Ascending aorta (tissue), 2 donors: ENCODE data around the gene RUNX2. TPM values are rescaled to one million over a fixed set of nuclear protein-coding genes. Genes with fewer than 3 reads are reported as not detected.

Source experiments
- DNase-seq, 2 donors: peaks; one replicate each; pipeline ENCODE4 v3.0.0-alpha.2; 2019; ENCODE audit warnings: low spot score in 2 of 2
- H3K27ac ChIP-seq, 2 donors: fragments of 200-600 bp; sonication (generic); one replicate each; pipeline ENCODE4 v1.5.1; 2016 to 2017; ENCODE audit warnings: mild to moderate bottlenecking in 1 of 2
- H3K27me3 ChIP-seq: fragments of 200-600 bp; sonication (generic); one replicate; pipeline ENCODE4 v1.5.1; 2017
- H3K36me3 ChIP-seq, 2 donors: fragments of 200-600 bp; sonication (generic); one replicate each; pipeline ENCODE4 v1.5.1; 2016
- H3K4me1 ChIP-seq, 2 donors: fragments of 200-600 bp; sonication (generic); one replicate each; pipeline ENCODE4 v1.5.1; 2016 to 2017; ENCODE audit warnings: mild to moderate bottlenecking in 1 of 2
- H3K4me3 ChIP-seq, 2 donors: fragments of 200-600 bp; sonication (generic); one replicate each; pipeline ENCODE4 v1.5.1; 2016 to 2017; ENCODE audit warnings: mild to moderate bottlenecking in 1 of 2
- H3K9me3 ChIP-seq, 2 donors: fragments of 200-600 bp; sonication (generic); one replicate each; pipeline ENCODE4 v1.5.1; 2016
- intact Hi-C: fragments of 100-400 bp; cut with DNase I; formaldehyde crosslinking; loops from one replicate; pipeline ENCODE4 v1.15.1; 2023
- total RNA-seq: library from RNA; depleted of rRNA; stranded (reverse); fragments of >200 nt; gene quantifications from one replicate; pipeline ENCODE4 v1.1.0, GENCODE V29; 2016
- TF ChIP-seq, protein P1 (sequence below), 3 experiments: fragments of 200-600 bp in 2 of 3; fragments of 450-650 bp in 1 of 3; sonication (generic) in 2 of 3; IDR thresholded peaks; one replicate each; pipeline ENCODE4 v1.5.1; 2016 to 2019; ENCODE audit warnings: antibody characterized with exemption in 3 of 3, mild to moderate bottlenecking in 1 of 3, moderate library complexity in 1 of 3

The RUNX2 gene
- total RNA-seq, 1 donor from 2014 or later, result 0.21 TPM

DNA sequence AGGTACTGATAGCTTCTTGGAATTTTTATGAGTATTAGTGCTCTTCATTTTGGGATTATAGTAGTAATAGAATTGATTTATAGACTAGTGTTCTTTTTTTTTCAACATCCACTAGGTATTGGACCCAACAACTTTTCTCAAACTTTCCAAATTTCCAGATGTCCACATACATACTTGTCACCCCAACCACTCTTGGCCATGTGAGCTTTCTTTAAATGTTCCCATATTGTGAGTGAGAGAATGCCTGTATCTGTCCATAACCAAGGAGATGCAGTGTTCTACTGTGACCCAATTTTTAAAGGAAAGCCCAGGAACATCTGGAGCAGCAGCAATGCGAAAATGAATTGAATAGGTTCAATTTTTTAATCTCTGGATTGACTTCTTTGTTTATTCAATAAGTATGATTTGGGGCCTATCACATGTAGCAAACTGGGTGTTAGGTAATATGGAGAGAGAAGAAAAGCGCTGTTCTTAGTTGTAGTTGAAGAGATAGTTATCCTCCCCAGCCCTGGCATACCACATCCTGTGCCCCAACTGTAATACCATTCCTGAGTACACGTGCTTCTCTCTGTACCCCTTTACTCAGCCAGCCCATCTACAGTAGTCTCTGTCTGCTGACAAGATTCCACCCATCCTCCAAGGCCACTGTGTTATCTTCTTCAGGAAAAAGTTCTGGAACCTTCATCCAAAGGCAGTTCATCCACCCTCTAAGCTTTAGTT is 166.4 kb downstream of the RUNX2 start:
- no peak overlapping the region for H3K27ac ChIP-seq
- H3K4me3 ChIP-seq, result no peak overlapping the region
- no peaks in the 10 kb centered on the region for H3K9me3 ChIP-seq
- TF ChIP-seq, protein P1, sequence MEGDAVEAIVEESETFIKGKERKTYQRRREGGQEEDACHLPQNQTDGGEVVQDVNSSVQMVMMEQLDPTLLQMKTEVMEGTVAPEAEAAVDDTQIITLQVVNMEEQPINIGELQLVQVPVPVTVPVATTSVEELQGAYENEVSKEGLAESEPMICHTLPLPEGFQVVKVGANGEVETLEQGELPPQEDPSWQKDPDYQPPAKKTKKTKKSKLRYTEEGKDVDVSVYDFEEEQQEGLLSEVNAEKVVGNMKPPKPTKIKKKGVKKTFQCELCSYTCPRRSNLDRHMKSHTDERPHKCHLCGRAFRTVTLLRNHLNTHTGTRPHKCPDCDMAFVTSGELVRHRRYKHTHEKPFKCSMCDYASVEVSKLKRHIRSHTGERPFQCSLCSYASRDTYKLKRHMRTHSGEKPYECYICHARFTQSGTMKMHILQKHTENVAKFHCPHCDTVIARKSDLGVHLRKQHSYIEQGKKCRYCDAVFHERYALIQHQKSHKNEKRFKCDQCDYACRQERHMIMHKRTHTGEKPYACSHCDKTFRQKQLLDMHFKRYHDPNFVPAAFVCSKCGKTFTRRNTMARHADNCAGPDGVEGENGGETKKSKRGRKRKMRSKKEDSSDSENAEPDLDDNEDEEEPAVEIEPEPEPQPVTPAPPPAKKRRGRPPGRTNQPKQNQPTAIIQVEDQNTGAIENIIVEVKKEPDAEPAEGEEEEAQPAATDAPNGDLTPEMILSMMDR (IDR thresholded peaks at IDR 0.05), result no peak
- H3K36me3 ChIP-seq, result no peaks in the 10 kb centered on the region
- DNase-seq, result no peak
- intact Hi-C loops, result no loop called here
- H3K27me3 ChIP-seq, result no peaks in the 10 kb centered on the region
- no peaks in the 10 kb centered on the region for H3K4me1 ChIP-seq

DNA sequence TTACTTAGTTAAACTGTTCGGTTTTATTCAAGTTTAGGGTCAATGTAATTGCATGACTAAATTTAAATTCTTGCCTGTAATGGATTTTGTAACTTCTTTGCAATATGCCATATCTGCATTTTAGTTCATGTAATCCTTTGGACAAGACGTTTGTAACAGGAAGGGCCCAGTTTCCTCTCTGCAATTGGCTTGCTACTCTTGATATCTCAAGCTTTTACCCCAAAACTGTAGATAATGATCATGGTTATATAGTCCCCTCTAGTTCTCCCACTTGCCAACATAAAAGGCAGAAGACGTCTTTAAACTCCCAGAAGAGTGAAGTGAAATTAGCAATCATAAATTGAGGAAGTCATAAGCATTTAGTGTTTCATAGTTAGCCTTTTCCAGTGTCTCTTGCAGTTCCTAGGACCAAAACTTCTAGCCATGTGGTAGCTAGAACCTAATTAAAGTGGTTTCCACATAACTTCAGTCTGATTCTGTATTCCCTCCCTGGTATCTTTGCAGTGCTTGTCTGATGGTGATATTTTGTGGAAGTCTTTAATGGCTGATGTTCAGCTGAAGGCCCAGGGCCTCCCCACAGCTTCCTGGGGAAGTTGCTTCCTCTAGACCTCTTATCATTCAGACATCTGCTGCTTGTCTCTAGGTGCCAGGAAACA is 167.4 kb downstream of the RUNX2 start:
- Histone ChIP-seq H3K9me3 (no peaks in the 10 kb centered on the region), H3K4me3 (no peak overlapping the region), H3K36me3 (no peaks in the 10 kb centered on the region), H3K27me3 (no peaks in the 10 kb centered on the region), H3K4me1 (no peaks in the 10 kb centered on the region), H3K27ac (no peak overlapping the region)
- DNase-seq, result no peak
- intact Hi-C loops, result no loop called here
- TF ChIP-seq, protein P1 (IDR thresholded peaks at IDR 0.05), result no peak

DNA sequence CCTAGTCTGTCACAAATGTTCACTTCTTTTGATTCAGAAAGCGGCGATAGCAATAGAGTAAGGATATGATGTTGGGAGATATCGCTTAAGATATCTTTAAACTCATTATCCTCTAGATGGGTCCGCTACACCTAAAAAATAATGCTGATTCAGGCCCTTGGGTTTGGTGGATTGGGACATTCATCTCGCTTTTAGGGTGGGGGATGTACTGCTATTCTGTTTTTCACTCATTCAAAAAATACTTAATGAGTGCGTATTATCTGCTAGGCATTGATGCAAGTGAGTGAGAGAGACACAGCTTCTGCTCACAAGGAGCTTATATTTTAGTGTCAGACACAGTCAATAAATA is 167.9 kb downstream of the RUNX2 start:
- H3K27ac ChIP-seq, result no peak overlapping the region
- H3K4me3 ChIP-seq, result no peak overlapping the region
- H3K4me1 ChIP-seq, result no peaks in the 10 kb centered on the region
- TF ChIP-seq, protein P1 (IDR thresholded peaks at IDR 0.05), result no peak
- no peaks in the 10 kb centered on the region for H3K27me3 ChIP-seq
- no peak for DNase-seq
- no peaks in the 10 kb centered on the region for H3K9me3 ChIP-seq
- H3K36me3 ChIP-seq, result no peaks in the 10 kb centered on the region
- intact Hi-C loops, result no loop called here

DNA sequence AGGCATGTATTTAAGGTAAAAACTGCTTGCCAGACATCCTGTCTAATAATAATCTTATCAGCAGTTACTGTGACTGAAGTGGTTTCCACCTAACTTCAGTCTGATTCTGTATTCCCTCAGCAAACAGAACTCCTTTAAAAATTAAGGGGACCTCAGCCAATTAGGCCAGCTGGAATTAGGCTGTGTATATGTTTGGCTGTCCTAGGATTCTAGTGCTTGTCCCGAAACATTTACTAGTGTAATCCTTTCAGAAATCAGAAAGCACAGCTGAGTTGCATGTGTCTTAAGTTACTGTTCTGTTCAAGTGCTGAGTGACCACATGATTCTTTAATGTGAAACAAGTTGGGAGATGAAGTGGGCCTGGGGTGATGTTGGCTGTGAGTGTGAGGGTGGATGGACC is 170.5 kb downstream of the RUNX2 start:
- H3K36me3 ChIP-seq, result no peaks in the 10 kb centered on the region
- intact Hi-C loops, result no loop called here
- no peaks in the 10 kb centered on the region for H3K27me3 ChIP-seq
- no peaks in the 10 kb centered on the region for H3K9me3 ChIP-seq
- TF ChIP-seq, protein P1 (IDR thresholded peaks at IDR 0.05), result no peak
- no peak for DNase-seq
- H3K4me1 ChIP-seq, result no peaks in the 10 kb centered on the region
- no peak overlapping the region for H3K27ac ChIP-seq
- no peak overlapping the region for H3K4me3 ChIP-seq

DNA sequence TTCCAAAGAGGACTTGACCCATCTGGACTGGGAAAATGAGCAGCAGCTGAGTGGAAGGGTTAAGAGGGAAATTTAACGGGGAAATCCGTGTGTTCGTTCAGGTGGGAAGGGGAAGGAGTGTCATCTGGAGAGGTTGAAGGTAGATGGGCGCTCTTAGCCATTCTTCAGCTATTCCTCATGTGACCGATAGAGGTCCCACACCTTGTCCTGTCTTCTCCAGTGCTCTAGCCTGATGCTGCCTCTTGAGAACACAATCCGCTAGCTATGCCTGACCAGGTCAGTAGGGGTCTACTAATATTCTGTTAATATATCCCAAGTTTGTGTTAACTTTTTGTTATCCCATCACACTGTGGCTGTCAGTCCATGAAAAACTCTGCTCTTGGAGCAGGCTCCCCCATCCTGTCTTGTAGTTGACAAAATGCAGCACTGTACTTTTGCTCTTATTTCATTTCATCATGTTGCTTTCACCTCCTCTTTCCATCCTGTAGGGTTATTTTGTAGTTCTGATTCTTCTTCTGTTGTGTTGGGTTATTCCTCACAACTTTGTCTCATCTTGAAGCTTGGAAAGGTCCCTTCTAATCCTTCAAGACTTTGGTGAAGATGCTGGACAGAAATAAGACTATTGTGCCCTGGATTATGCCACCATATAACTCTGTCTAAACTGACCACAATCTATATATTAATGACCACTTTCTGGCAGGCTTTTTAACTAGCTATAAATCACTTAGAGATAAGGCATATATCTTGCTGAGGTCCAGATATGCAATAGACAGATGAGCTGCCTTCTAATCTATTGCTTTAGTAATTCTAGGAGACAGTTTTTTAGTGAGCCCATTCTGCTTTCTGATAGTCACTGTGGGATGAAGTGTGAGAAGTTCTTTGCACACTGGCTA is 173.0 kb downstream of the RUNX2 start:
- intact Hi-C loops, result no loop called here
- no peak for DNase-seq
- no peaks in the 10 kb centered on the region for H3K4me1 ChIP-seq
- H3K27ac ChIP-seq, result no peak overlapping the region
- no peak overlapping the region for H3K4me3 ChIP-seq
- TF ChIP-seq, protein P1 (IDR thresholded peaks at IDR 0.05), result no peak
- H3K36me3 ChIP-seq, result no peaks in the 10 kb centered on the region
- H3K9me3 ChIP-seq, result no peaks in the 10 kb centered on the region
- no peaks in the 10 kb centered on the region for H3K27me3 ChIP-seq
